NCI-H82 treated with DMSO at 0.1 percent for 48 hours (cell line): ENCODE data around the gene PWP2.
"Not testable (repeated sequence)": the region's sequence is repeated elsewhere in the genome, so short reads cannot be mapped to it uniquely, and the experiment has no call there.

ENCODE experiments used
- DNase-seq: peaks from one replicate; lab custom pipeline; 2025; ENCODE audit not compliant: unreplicated experiment; lab: John Stamatoyannopoulos, UW

PWP2 gene

DNA sequence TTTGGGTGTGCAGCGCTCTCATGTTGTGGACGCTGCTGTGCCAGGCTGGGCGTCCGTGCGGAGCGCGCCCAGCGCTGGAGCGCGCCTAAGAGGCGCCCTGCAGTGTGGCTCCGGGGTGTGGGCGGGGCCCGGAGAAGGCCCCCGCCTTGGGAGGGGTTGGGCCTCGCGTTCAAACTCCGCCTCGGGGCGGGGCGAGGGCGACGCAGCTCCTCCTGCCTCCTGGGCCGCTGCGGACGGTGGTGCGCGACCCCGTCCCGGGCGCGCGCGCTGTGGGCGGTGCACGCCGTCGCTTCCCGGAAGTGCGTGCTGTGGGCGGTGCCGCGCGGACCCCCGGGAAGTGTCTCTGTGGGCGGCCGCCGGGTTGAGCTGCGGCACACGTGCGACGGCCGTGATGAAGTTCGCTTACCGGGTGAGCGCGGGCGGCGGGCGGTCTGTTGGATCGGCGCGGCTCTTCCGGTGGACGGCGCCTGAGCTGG lies at the start of gene PWP2:
Gene PWP2, plus strand, starts transcription at position 374 of the 476 bp plus-strand sequence. Its CDS starts 18 bp downstream, at position 392.
- not testable (repeated sequence) for DNase-seq

GRCh38 chr21:44057960-44058651 lies 49.1 kb upstream of the PWP2 start:
- DNase-seq, result no peak

GRCh38 chr21:44058652-44058964 lies 48.6 kb upstream of the PWP2 start:
- DNase-seq, result no peak

GRCh38 chr21:44058981-44059380 lies 48.2 kb upstream of the PWP2 start:
- no peak for DNase-seq

DNA sequence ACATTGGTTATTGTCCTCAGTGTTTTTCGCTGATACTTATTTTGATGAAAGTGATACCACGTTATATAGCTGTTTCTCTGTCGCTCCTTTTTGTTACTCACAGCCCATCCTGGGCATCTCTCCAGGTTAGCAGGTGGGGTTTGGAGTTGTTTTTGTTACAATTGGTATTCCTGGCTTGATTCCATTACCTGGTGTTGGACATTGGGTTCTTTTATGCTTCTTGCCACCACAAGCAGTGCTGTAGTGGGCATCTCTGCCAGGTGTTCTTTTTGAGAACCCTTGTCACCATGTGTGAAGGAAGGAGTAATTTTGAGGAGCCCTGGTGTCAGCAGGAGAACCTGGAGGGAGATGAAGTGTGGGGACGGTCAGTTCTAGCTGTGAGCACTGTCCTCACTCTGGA lies 47.5 kb upstream of the PWP2 start:
- no peak for DNase-seq

DNA sequence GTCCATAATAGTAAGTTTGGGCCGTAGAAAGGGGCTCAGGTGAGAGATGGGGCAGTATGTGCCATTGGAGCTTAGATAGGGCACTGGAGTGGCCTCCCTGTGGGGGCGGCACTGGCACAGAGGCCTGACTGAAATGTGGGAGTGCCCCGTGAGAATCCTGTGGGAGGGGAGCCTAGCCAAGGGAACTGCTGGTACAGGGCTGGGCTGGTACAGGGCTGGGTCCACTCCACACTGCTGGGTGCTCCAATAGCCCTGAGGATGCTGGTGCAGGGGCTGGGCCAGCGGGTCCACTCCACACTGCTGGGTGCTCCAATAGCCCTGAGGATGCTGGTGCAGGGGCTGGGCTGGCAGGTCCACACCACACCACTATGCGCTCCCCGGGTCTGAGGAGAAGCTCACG lies 44.8 kb upstream of the PWP2 start:
- DNase-seq, result no peak

- no peak for DNase-seq
Measured at GRCh38 chr21:44063151-44063912, 43.9 kb upstream of the PWP2 start.

DNA sequence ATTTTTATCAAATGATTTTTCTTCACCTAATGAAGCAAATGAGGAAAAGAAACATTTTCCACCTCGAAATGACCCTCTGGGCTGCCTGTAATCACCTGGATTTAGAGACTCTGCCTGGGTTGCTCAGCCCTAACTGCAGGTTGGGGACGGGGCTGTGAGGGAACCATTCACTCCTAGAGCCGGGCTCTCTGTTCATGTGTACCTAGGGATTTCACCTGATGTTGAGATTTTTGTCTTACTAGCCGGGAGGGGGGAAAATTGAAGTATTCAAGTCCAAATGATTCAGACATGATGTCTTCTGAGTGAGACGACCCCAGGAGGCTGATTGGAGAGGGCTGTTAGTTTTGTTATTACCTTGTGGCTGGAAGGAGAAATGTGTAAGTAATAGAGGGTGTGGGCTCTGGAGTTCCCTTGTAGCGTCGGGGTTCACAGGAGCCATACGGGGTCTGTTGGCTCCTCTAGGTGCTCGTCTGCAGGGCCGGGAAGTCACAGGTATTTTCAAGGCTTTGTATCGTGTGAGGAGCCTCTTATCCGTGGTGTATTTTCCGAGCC lies 42.3 kb upstream of the PWP2 start:
- no peak for DNase-seq

DNA sequence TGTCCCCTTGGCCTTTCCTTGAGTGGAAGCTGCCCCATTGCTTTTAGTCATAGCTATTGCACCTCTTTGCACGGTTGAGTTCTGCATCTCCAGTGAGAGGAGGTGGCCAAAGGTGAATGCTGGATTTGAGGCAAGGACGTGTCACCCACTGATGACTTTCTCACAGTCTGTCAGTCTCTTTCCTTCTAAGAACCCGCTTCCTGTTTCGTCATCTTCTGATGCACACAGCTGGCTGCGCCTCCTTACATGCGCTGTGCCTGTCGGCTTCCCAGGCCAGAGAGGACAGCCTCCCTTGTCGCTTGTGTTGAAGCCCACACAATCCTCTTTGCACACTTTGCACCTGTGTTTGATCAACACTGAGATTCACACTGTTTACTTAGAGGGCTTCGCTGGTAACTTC lies 41.8 kb upstream of the PWP2 start:
- DNase-seq, result no peak

GRCh38 chr21:44066116-44066515 lies 41.1 kb upstream of the PWP2 start:
- no peak for DNase-seq

- no peak for DNase-seq
Measured at GRCh38 chr21:44067011-44067839, 40.0 kb upstream of the PWP2 start.

DNA sequence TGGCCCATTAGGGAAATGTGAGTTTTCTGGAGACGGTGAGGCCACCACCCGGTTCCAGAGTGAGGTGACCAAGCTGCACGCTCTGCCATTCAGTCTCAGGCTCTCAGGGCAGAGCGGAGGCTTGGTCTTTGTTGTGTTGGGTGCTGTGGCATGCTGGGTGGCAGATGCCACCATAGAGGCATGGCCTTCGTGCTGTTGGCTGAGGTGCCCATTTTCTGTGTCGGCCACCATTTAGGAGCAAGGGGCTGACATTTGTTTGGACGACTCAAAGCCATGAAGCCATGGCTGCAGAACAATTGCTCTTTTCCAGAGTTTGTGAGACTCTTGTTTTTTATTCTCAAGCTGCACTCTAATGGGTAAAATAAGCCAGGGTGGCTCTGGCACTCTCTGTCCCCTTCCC lies 36.8 kb upstream of the PWP2 start:
- DNase-seq, result no peak

GRCh38 chr21:44071359-44072104 lies 35.7 kb upstream of the PWP2 start:
- DNase-seq, result no peak

DNA sequence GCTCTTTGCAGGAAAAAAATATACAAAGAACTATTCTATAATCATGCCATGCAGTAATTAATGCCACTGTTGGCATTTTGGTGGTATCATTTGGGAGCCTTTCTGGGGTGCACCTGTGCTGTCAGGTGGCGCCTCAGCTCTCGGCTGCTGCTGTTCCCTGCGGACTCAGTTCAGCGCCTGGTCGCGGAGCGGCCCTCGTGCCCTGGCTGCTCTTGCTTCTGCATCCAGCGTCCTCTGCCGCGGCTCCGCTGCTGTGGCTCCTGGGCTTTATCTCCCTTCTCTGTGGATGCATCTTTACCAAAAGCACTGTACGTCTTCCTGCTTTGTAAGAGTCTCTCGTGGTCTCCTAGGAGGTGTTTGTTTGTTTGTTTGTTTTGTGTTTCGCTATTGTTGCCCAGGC lies 35.1 kb upstream of the PWP2 start:
- DNase-seq, result no peak

GRCh38 chr21:44074315-44074958 lies 32.8 kb upstream of the PWP2 start:
- DNase-seq, result no peak

- no peak for DNase-seq
Measured at GRCh38 chr21:44076316-44076715, 30.9 kb upstream of the PWP2 start.

- DNase-seq, result no peak
Measured at GRCh38 chr21:44078411-44078981, 28.7 kb upstream of the PWP2 start.

DNA sequence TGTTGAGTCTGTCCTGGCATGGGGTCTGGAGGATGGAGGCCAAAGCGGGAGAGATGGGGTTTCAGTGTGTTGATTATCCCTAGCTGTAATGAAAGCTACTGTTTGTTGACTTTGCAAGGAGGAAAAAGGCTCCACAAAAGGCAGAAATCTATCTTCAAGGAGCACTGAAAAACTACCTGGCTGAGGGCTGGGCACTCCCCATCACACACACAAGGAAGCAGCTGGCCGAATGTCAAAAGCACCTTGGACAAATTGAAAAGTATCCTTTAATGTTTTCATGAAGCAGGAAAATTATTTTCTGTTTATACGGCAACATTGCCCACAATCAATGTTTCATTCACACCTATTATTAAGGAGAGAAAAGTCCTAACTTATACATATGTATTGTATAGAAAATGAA lies 27.8 kb upstream of the PWP2 start:
- DNase-seq, result no peak

DNA sequence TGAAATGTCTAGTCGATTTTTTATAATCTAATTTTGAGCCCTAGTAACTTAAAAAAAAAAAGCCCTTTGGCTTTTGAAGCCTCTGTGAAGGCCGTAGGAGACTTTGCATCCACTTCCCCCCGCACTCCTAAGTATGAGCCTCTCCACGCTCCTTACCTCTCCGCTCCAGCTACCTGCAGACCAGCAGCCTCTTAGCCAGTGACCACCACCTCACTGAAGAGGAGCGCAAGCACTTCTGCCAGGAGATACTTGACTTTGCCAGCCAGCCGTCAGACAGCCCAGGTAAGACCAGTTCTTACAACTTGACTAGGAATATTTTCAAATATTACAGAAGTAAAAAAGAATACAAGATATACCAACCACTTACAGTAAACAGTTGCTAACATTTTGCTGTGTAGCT lies 27.4 kb upstream of the PWP2 start:
- DNase-seq, result no peak
